H1 (cell line): ENCODE measurements around the gene NAGA. TPM values are rescaled to one million over a fixed set of nuclear protein-coding genes. Genes with fewer than 3 reads are reported as not detected.

Source experiments
- FOSL1 ChIP-seq: IDR thresholded peaks from 2 replicates; pipeline ENCODE4 v1.6.1; 2011; ENCODE audit warnings: mild to moderate bottlenecking, low read depth, low read length, moderate library complexity; ENCODE audit not compliant: insufficient read depth
- NANOG ChIP-seq: IDR thresholded peaks from 2 replicates; pipeline ENCODE4 v1.6.1; 2011; ENCODE audit warnings: low read length, low read depth, mild to moderate bottlenecking, inconsistent platforms; ENCODE audit not compliant: insufficient read depth, poor library complexity, severe bottlenecking
- POLR2A ChIP-seq, 2 experiments: IDR thresholded peaks; 1 replicate in 1 of 2; 2 replicates in 1 of 2; pipeline ENCODE4 v1.6.1; 2011; ENCODE audit warnings: low read depth in 2 of 2, low read length in 2 of 2, mild to moderate bottlenecking in 2 of 2; ENCODE audit errors: control extremely low read depth in 1 of 2
- RBBP5 ChIP-seq: IDR thresholded peaks from 2 replicates; pipeline ENCODE4 v1.7.1; 2012; ENCODE audit warnings: low read depth, mild to moderate bottlenecking, inconsistent platforms, low read length, moderate library complexity, borderline replicate concordance
- SRF ChIP-seq: IDR thresholded peaks from 2 replicates; pipeline ENCODE4 v1.6.1; 2011; ENCODE audit warnings: mild to moderate bottlenecking, low read depth, low read length, moderate library complexity
- TCF12 ChIP-seq: IDR thresholded peaks from 2 replicates; pipeline ENCODE4 v1.6.1; 2011; ENCODE audit warnings: low read depth, mild to moderate bottlenecking, low read length
- polyA plus RNA-seq, 7 experiments: library from polyadenylated mRNA; depleted of rRNA in 3 of 7; stranded (reverse) in 5 of 7; unstranded in 2 of 7; fragments of >200 nt in 5 of 7; fragments of 200-250 nt in 2 of 7; gene quantifications; 1 replicate in 5 of 7; 2 replicates in 1 of 7; 4 replicates in 1 of 7; pipeline versions ENCODE4 v1.2.1 to v1.2.3, GENCODE V29; 2011 to 2013; ENCODE audit warnings: missing spikeins in 2 of 7, mixed read lengths in 2 of 7
- total RNA-seq: library from RNA; stranded (reverse); fragmentation: NEBNext Ultra II Directional; extraction: Animal tissue kit (Norgen Biotek cat#: 25700); gene quantifications from 2 replicates; pipeline ENCODE4 v1.2.1, GENCODE V29; 2021

Gene NAGA
- total and polyA plus RNA-seq, 2 of the 8 experiments (the other 6 are each of a cell fraction or from before 2014, with no cell fraction given): 14.8 to 30.7 TPM

GRCh38 chr22:42074846-42075676 is 4.4 kb upstream of the NAGA start (continued):
- no peak for TF ChIP-seq POLR2A (IDR thresholded peaks at IDR 0.05; ENCODE audit: control extremely low read depth in 1 of 2, low read depth in 2 of 2, low read length in 2 of 2)
- no peak for TF ChIP-seq TCF12
- TF ChIP-seq NANOG: no peak
- no peak for TF ChIP-seq FOSL1
- no peak for TF ChIP-seq SRF
- no peak for TF ChIP-seq RBBP5
